ENCODE measurements around the gene TNFRSF6B. TPM values are rescaled to one million over a fixed set of nuclear protein-coding genes. Genes with fewer than 3 reads are reported as not detected.

TNFRSF6B gene
- total and polyA plus RNA-seq, 2 donors (not counting 1 experiment from before 2014, with no cell fraction given): 3.8 to 35.2 TPM

DNA sequence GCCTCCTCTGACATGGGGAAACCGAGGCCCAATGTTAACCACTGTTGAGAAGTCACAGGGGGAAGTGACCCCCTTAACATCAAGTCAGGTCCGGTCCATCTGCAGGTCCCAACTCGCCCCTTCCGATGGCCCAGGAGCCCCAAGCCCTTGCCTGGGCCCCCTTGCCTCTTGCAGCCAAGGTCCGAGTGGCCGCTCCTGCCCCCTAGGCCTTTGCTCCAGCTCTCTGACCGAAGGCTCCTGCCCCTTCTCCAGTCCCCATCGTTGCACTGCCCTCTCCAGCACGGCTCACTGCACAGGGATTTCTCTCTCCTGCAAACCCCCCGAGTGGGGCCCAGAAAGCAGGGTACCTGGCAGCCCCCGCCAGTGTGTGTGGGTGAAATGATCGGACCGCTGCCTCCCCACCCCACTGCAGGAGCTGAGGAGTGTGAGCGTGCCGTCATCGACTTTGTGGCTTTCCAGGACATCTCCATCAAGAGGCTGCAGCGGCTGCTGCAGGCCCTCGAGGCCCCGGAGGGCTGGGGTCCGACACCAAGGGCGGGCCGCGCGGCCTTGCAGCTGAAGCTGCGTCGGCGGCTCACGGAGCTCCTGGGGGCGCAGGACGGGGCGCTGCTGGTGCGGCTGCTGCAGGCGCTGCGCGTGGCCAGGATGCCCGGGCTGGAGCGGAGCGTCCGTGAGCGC, 1.6 kb downstream of the TNFRSF6B start:
- TF ChIP-seq EZH2 (IDR thresholded peaks at IDR 0.05; ENCODE audit: low read length, missing control alignments): no peak
- TF ChIP-seq, protein P1, sequence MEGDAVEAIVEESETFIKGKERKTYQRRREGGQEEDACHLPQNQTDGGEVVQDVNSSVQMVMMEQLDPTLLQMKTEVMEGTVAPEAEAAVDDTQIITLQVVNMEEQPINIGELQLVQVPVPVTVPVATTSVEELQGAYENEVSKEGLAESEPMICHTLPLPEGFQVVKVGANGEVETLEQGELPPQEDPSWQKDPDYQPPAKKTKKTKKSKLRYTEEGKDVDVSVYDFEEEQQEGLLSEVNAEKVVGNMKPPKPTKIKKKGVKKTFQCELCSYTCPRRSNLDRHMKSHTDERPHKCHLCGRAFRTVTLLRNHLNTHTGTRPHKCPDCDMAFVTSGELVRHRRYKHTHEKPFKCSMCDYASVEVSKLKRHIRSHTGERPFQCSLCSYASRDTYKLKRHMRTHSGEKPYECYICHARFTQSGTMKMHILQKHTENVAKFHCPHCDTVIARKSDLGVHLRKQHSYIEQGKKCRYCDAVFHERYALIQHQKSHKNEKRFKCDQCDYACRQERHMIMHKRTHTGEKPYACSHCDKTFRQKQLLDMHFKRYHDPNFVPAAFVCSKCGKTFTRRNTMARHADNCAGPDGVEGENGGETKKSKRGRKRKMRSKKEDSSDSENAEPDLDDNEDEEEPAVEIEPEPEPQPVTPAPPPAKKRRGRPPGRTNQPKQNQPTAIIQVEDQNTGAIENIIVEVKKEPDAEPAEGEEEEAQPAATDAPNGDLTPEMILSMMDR (conservative IDR thresholded peaks at IDR 0.05 in 1 of 2, IDR thresholded peaks at IDR 0.05 in 1 of 2; ENCODE audit: low read depth in 1 of 2, low read length in 2 of 2): no peak
- Histone ChIP-seq H2AFZ (ENCODE audit: low read length) (no peak overlapping the region), H3K9me3 (ENCODE audit: control insufficient read depth, insufficient read depth, low read depth, low read length) (no peaks in the 10 kb centered on the region), H3K27me3 (ENCODE audit: control insufficient read depth, insufficient read depth, low read length) (no peaks in the 10 kb centered on the region), H3K4me2 (ENCODE audit: extremely low read depth, insufficient read depth, low read length) (no peak overlapping the region), H3K36me3 (ENCODE audit: control insufficient read depth, insufficient read depth, low read length) (peaks cover 29% of the 10 kb centered on the region), H3K27ac (ENCODE audit: insufficient read depth, low read length) (peak overlapping the region; percentile 93), H3K4me3 (replicated peaks in 1 of 4; ENCODE audit: control extremely low read depth in 1 of 4, insufficient read depth in 1 of 4, low read depth in 3 of 4, low read length in 4 of 4) (no peak overlapping the region), H3K4me1 (ENCODE audit: control insufficient read depth, extremely low read depth, insufficient read depth, low read length) (peaks cover 28% of the 10 kb centered on the region), H3K9ac (ENCODE audit: insufficient read depth, low read length) (no peak overlapping the region), H4K20me1 (ENCODE audit: control insufficient read depth, extremely low read depth, insufficient read depth, low read length) (no peaks in the 10 kb centered on the region), H3K79me2 (ENCODE audit: control insufficient read depth, insufficient read depth, low read length) (peaks cover 3% of the 10 kb centered on the region)
- no peak for DNase-seq (ENCODE audit: low read depth in 2 of 2)

DNA sequence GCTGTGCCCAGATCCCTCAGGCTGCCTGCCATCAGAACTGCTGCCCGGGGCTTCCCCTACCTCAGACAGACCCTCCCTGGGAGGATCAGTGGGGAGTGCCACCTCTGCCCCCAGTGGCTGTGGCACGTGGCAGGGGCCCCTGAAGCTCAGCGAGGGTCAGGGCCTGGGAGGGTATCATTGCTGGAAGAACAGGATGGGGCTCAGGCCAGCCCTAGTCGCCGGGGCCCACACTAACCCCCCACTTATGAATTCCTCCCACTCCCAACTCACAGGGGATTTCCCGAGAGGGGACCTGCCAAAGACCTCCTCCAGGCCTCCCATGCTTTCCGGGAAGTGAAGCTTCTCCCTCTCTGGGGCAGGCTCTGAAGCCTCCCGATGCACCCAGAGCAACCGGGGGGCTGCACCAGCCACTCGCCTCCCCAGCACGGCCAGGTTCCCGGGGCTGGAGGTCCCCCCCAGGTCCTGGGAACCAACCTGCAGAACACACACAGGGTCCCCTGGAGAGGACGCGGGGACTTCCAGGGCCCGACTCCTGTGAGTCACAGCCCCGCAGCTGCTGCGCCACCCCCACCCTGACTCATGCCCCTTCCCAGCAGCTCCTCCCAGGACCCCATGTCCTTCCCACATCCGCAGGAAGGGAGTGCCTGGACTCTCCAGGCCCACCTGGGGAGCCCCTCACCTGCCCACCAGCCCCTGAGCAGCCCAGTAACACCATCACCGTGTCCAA, 2.5 kb downstream of the TNFRSF6B start:
- H4K20me1 ChIP-seq (ENCODE audit: control insufficient read depth, extremely low read depth, insufficient read depth, low read length): no peaks in the 10 kb centered on the region
- H3K4me2 ChIP-seq (ENCODE audit: extremely low read depth, insufficient read depth, low read length): no peak overlapping the region
- peak overlapping the region; percentile 93 for H3K27ac ChIP-seq (ENCODE audit: insufficient read depth, low read length)
- no peaks in the 10 kb centered on the region for H3K9me3 ChIP-seq (ENCODE audit: control insufficient read depth, insufficient read depth, low read depth, low read length)
- H3K4me3 ChIP-seq (replicated peaks in 1 of 4; ENCODE audit: control extremely low read depth in 1 of 4, insufficient read depth in 1 of 4, low read depth in 3 of 4, low read length in 4 of 4): peak overlapping the region in 1 of 4 experiments; percentile 14
- peaks cover 3% of the 10 kb centered on the region for H3K79me2 ChIP-seq (ENCODE audit: control insufficient read depth, insufficient read depth, low read length)
- peaks cover 29% of the 10 kb centered on the region for H3K36me3 ChIP-seq (ENCODE audit: control insufficient read depth, insufficient read depth, low read length)
- TF ChIP-seq, protein P1 (conservative IDR thresholded peaks at IDR 0.05 in 1 of 2, IDR thresholded peaks at IDR 0.05 in 1 of 2; ENCODE audit: low read depth in 1 of 2, low read length in 2 of 2): no peak
- no peak for TF ChIP-seq EZH2 (IDR thresholded peaks at IDR 0.05; ENCODE audit: low read length, missing control alignments)
- H2AFZ ChIP-seq (ENCODE audit: low read length): no peak overlapping the region
- no peaks in the 10 kb centered on the region for H3K27me3 ChIP-seq (ENCODE audit: control insufficient read depth, insufficient read depth, low read length)
- H3K9ac ChIP-seq (ENCODE audit: insufficient read depth, low read length): peak overlapping the region; percentile 56
- peaks cover 28% of the 10 kb centered on the region for H3K4me1 ChIP-seq (ENCODE audit: control insufficient read depth, extremely low read depth, insufficient read depth, low read length)
- peak; percentile 84 to 92 for DNase-seq (ENCODE audit: low read depth in 2 of 2)

DNA sequence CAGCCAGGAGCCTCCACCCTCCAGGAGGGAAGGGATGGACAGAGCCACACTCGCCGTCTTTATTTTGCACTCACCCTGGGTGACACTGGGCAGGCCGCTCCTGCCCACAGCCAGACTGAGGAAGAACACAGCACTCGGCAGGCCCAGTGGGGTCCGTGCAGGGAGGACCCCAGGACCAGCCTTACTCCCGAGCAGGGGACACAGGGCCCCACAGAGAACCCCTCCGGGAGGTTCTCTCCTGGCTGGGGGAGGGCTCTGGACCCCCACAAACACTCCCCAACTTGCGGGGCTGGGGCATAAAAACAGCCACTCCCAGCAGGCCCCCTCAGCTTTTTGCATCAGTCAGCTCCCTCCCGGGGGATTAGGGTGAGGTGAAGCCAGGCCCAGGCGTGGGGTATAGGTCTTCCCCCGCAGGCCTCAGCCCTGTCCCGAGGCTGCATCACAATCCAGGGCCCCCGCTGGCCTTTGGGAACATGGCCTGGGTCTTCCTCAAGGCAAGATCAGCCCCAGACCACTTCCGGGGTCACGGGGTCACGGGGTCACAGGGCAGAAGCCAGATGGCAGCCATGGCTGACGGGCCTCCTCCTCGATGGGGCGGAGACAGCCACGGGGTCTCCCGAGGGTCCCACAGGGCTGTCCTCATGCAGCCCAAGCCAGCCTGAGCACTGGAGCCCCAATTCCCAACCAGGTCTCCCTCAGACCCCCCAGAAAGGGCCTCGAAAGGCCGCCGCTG, 3.2 kb downstream of the TNFRSF6B start:
- Histone ChIP-seq H4K20me1 (ENCODE audit: control insufficient read depth, extremely low read depth, insufficient read depth, low read length) (no peaks in the 10 kb centered on the region), H3K9ac (ENCODE audit: insufficient read depth, low read length) (peak overlapping the region; percentile 56), H3K36me3 (ENCODE audit: control insufficient read depth, insufficient read depth, low read length) (peaks cover 34% of the 10 kb centered on the region), H3K9me3 (ENCODE audit: control insufficient read depth, insufficient read depth, low read depth, low read length) (no peaks in the 10 kb centered on the region), H3K4me1 (ENCODE audit: control insufficient read depth, extremely low read depth, insufficient read depth, low read length) (peaks cover 28% of the 10 kb centered on the region), H3K4me3 (replicated peaks in 1 of 4; ENCODE audit: control extremely low read depth in 1 of 4, insufficient read depth in 1 of 4, low read depth in 3 of 4, low read length in 4 of 4) (no peak overlapping the region), H3K4me2 (ENCODE audit: extremely low read depth, insufficient read depth, low read length) (no peak overlapping the region), H3K27me3 (ENCODE audit: control insufficient read depth, insufficient read depth, low read length) (no peaks in the 10 kb centered on the region), H3K79me2 (ENCODE audit: control insufficient read depth, insufficient read depth, low read length) (peaks cover 5% of the 10 kb centered on the region), H2AFZ (ENCODE audit: low read length) (no peak overlapping the region), H3K27ac (ENCODE audit: insufficient read depth, low read length) (peak overlapping the region; percentile 93)
- TF ChIP-seq, protein P1 (conservative IDR thresholded peaks at IDR 0.05 in 1 of 2, IDR thresholded peaks at IDR 0.05 in 1 of 2; ENCODE audit: low read depth in 1 of 2, low read length in 2 of 2): no peak
- no peak for TF ChIP-seq EZH2 (IDR thresholded peaks at IDR 0.05; ENCODE audit: low read length, missing control alignments)
- no peak for DNase-seq (ENCODE audit: low read depth in 2 of 2)

All from fibroblast of lung (primary cell).